Measurements from ENCODE around the gene FAN1. TPM values are rescaled to one million over a fixed set of nuclear protein-coding genes. Genes with fewer than 3 reads are reported as not detected.

Gene FAN1
- total and polyA plus RNA-seq, 2 of the 4 experiments (the other 2 are of a cell fraction): 7.6 to 12.4 TPM

DNA sequence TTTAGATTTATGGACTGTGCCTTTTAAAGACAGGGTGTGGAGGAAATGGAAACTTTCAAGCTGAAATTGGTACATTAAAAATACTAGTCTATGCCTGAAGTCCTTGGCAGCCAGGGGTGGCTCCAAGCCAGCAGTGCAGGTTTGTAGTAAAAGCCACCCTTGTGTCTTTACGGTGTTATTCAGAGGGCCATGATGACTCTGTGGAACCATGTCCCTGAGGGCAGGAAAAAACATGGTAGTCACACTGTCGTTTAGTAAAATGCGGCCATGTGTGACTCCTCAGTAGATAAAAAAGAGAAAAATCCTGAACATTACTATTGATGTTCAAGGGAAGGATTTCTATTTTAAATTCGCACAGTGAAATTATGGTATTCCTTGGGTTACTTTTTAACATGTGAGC is 2.7 kb downstream of the FAN1 start:
- no peaks in the 10 kb centered on the region for H3K9me3 ChIP-seq (ENCODE audit: control insufficient read depth, insufficient read depth, low read length)
- no peak overlapping the region for H2BK5ac ChIP-seq (ENCODE audit: low read depth, low read length, poor library complexity, severe bottlenecking)
- dilution Hi-C loops (cut with HindIII; ENCODE audit: low sequenced_read_pairs, unreplicated experiment) (no loop called here), intact Hi-C loops (cut with micrococcal nuclease) (loop anchor here (10.0 kb wide), 1 partner anchor 578 kb away; no protein-coding TSS in a partner anchor), in situ Hi-C loops (cut with MboI; ENCODE audit: low sequenced_read_pairs) (loop anchor here (10.0 kb wide), 1 partner anchor 218 kb away; no protein-coding TSS in a partner anchor)
- H3K9me1 ChIP-seq (ENCODE audit: insufficient read depth, low read length): peaks cover 5% of the 10 kb centered on the region; the same call in 1 of the 2 replicates
- H2BK20ac ChIP-seq (ENCODE audit: low read depth, low read length): no peak overlapping the region
- no peak overlapping the region for H3K4me2 ChIP-seq (ENCODE audit: low read depth, low read length)
- no peak overlapping the region for H3K56ac ChIP-seq (ENCODE audit: extremely low read depth, insufficient read depth, low read length)
- no peak overlapping the region for H2BK120ac ChIP-seq (ENCODE audit: low read depth, low read length)
- H3K4me1 ChIP-seq (ENCODE audit: control insufficient read depth, insufficient read depth, low read length): no peaks in the 10 kb centered on the region
- H3K27ac ChIP-seq (ENCODE audit: insufficient read depth, low read length): no peak overlapping the region
- H2BK15ac ChIP-seq (ENCODE audit: low read depth, low read length): no peak overlapping the region
- H4K5ac ChIP-seq (ENCODE audit: low read depth, low read length): no peak overlapping the region
- ChIA-PET POLR2A (ENCODE audit: unreplicated experiment) (no interaction called here), CTCF (interaction anchor here (2.2 kb wide), 1 partner anchor 223 kb away, joined by 5 read pairs; no protein-coding TSS in a partner anchor)
- H3K79me1 ChIP-seq (ENCODE audit: low read depth in 1 of 2, low read length in 2 of 2): 0 out of 4 replicates have a peak, but pooled peaks cover 0 to 4% of the 10 kb centered on the region in 2 experiments
- H4K91ac ChIP-seq (ENCODE audit: insufficient read depth, low read depth, low read length): no peak overlapping the region
- H3K27me3 ChIP-seq (ENCODE audit: control insufficient read depth, insufficient read depth, low read length): no peaks in the 10 kb centered on the region
- no peak overlapping the region for H3K4me3 ChIP-seq (ENCODE audit: insufficient read depth, low read depth, low read length)
- no peak for TF ChIP-seq MAZ (IDR thresholded peaks at IDR 0.05; ENCODE audit: borderline replicate concordance, low read depth, low read length)
- TF ChIP-seq MAFK (IDR thresholded peaks at IDR 0.05; ENCODE audit: low read depth, low read length): no peak
- TF ChIP-seq ELK1 (IDR thresholded peaks at IDR 0.05; ENCODE audit: borderline replicate concordance, low read depth, low read length): no peak
- TF ChIP-seq MXI1 (IDR thresholded peaks at IDR 0.05; ENCODE audit: borderline replicate concordance, low read depth, low read length): no peak
- no peak for TF ChIP-seq CTCF (conservative IDR thresholded peaks at IDR 0.05; ENCODE audit: low read depth, low read length)
- no peak for TF ChIP-seq CEBPB (IDR thresholded peaks at IDR 0.05; ENCODE audit: low read depth, low read length)
- TF ChIP-seq, protein P1, sequence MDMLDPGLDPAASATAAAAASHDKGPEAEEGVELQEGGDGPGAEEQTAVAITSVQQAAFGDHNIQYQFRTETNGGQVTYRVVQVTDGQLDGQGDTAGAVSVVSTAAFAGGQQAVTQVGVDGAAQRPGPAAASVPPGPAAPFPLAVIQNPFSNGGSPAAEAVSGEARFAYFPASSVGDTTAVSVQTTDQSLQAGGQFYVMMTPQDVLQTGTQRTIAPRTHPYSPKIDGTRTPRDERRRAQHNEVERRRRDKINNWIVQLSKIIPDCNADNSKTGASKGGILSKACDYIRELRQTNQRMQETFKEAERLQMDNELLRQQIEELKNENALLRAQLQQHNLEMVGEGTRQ (IDR thresholded peaks at IDR 0.05; ENCODE audit: low read depth, low read length): no peak
- no peak for TF ChIP-seq RCOR1 (IDR thresholded peaks at IDR 0.05; ENCODE audit: insufficient replicate concordance, low read length)
- TF ChIP-seq NFE2L2 (IDR thresholded peaks at IDR 0.05; ENCODE audit: low read depth, low read length): no peak
- no peak for TF ChIP-seq POLR2A (IDR thresholded peaks at IDR 0.05; ENCODE audit: low read depth, low read length)
- TF ChIP-seq FOS (IDR thresholded peaks at IDR 0.05; ENCODE audit: low read depth, low read length): no peak
- no peak for TF ChIP-seq BHLHE40 (IDR thresholded peaks at IDR 0.05; ENCODE audit: low read depth, low read length)
- TF ChIP-seq CHD1 (IDR thresholded peaks at IDR 0.05; ENCODE audit: low read depth, low read length): no peak
- TF ChIP-seq SMC3 (IDR thresholded peaks at IDR 0.05; ENCODE audit: low read depth, low read length): no peak
- TF ChIP-seq RAD21 (IDR thresholded peaks at IDR 0.05; ENCODE audit: low read length): no peak
- TF ChIP-seq RFX5 (IDR thresholded peaks at IDR 0.05; ENCODE audit: low read depth, low read length): no peak
- no peak overlapping the region for H2AK5ac ChIP-seq (ENCODE audit: low read depth, low read length)
- no peak overlapping the region for H3K18ac ChIP-seq (ENCODE audit: low read depth, low read length)
- no TSS peak for BruUV-seq (replicated peaks)
- no peak overlapping the region for H4K8ac ChIP-seq (ENCODE audit: low read depth in 2 of 2, low read length in 2 of 2)
- H2AFZ ChIP-seq (replicated peaks; ENCODE audit: low read length, poor library complexity): no peak overlapping the region
- ATAC-seq (ENCODE audit: low read depth) (no peak), DNase-seq (no peak)
- WGBS, 2 experiments (ENCODE audit: extremely low coverage in 2 of 2, insufficient read length in 1 of 2): 90% methylated on average over 1 of the region's 4 CpGs; no CpG with 5 or more reads in 1 of the 2 experiments
- H3K4ac ChIP-seq (ENCODE audit: low read depth, low read length): no peak overlapping the region
- no peaks in the 10 kb centered on the region for H4K20me1 ChIP-seq (ENCODE audit: insufficient read depth, low read length)
- H3K36me3 ChIP-seq (ENCODE audit: control insufficient read depth, insufficient read depth, low read length): peaks cover 8% of the 10 kb centered on the region
- H3K23ac ChIP-seq (ENCODE audit: low read depth, low read length): no peak overlapping the region
- no peak overlapping the region for H3K9ac ChIP-seq (ENCODE audit: low read depth, low read length)
- no peak overlapping the region for H3K14ac ChIP-seq (replicated peaks; ENCODE audit: low read depth, low read length)
- H2AK9ac ChIP-seq (replicated peaks; ENCODE audit: low read depth, low read length, poor library complexity): no peak overlapping the region
